GM12892 (cell line): ENCODE data around the gene SLC27A6.

Experiments used
- DNase-seq: peaks from one replicate; pipeline ENCODE4 v3.0.0; 2011; ENCODE audit not compliant: insufficient read length
- FAIRE-seq: peaks from 2 replicates; lab custom pipeline; 2011; peaks lifted over from hg19 to GRCh38; lab: Jason Lieb, UNC
- POLR2A ChIP-seq: IDR thresholded peaks from 2 replicates; pipeline ENCODE4 v1.6.1; 2011; ENCODE audit warnings: low read depth, low read length, control low read depth
- POLR2AphosphoS5 ChIP-seq: IDR thresholded peaks from 2 replicates; pipeline ENCODE4 v1.6.1; 2011; ENCODE audit warnings: low read depth, low read length, control low read depth
- TAF1 ChIP-seq: IDR thresholded peaks from 2 replicates; pipeline ENCODE4 v1.6.1; 2011; ENCODE audit warnings: low read depth, mild to moderate bottlenecking, control low read depth, low read length, borderline replicate concordance

SLC27A6 gene

DNA sequence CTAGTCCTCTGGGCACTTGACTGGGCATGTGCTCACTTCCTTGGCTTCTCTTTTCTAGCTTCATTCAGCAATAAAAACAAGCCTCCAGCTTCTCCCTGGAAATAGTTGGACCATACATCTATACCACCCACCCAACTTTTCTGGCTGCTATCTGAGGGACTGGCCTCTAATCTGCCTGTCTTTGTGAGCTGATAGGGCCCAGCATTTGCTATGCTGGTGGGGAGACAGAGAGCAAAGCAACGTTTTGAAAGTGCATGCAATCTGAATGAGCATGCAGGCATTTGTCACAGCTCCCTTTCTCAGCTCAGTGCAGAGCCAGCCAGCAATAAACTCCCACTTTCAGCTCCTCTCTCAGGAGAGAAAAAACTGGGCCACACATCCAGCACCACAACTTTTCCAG, 78.6 kb downstream of the SLC27A6 start:
- FAIRE-seq (no peak), DNase-seq (no peak)
- TF ChIP-seq POLR2A (no peak), TAF1 (no peak), POLR2AphosphoS5 (no peak)

DNA sequence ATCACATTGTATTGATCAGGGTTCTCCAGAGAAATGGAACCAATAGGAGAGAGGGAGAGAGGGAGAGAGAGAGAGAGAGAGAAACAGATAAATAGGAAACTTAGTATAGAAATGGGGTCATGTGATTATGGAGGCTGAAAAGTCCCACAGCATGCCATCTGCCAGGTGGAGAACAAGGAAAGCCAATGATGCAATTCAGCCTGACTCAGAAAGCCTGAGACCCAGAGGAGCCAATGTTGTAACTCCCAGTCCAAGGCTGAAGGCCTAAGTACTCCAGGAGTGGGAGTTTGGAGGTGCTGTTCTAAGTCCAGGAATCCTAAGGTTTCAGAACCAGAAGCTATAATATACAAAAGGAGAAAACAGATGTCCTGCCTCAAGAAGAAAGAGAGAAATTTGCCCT, 80.9 kb downstream of the SLC27A6 start:
- DNase-seq (no peak), FAIRE-seq (no peak)
- no peak for TF ChIP-seq POLR2A
- TF ChIP-seq POLR2AphosphoS5, result no peak
- TF ChIP-seq TAF1, result no peak

DNA sequence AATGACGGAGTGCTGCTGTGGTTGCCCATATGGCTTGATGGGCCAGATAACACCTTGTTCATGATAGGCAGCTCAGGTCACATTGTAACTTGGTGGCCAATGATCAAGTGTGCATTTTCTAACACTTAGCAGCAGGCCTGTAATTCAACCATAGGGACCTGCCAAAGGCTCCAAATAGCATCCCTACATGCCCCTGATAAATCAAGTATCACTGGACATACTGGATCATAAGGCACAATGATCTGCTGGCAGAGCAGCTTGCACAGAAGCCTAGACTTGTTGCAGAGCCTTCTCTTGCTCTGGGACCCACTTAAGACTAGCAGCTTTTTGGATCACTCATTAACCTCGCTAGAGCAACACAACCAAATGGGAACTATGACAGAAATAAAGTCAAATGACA, 83.2 kb downstream of the SLC27A6 start:
- TF ChIP-seq POLR2A (no peak), POLR2AphosphoS5 (no peak), TAF1 (no peak)
- no peak for FAIRE-seq
- no peak for DNase-seq

DNA sequence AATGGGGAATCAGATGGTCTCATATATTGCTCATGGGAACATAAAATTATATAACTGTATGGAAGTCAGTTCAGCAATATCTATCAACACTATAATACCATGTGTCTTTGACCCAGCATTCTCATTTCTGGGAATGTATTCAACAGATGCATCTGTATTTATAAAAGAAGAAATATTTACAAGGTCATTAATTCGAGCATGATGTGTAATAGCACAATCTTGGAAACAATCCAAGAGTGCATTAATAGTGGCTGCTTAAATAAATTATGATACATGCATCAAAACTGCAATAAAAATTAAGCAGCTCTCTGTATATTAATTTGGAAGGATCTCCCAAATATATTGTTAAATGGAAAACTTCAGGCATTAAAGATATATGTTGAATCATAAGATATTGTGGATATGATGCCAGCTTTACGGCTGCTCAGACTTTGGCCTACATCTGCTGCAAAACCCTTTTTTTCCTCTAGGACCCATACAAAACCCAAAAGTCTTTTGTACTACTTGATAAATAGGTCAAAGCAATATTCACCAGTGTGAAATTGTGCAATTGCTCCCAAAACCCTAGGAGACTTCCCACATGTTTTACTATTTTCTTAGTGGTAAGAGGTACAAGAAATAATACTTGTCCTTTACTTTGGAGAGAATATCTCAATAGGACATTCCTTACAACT, 84.0 kb downstream of the SLC27A6 start:
- FAIRE-seq, result no peak
- no peak for TF ChIP-seq POLR2AphosphoS5
- no peak for TF ChIP-seq TAF1
- no peak for TF ChIP-seq POLR2A
- DNase-seq, result no peak

DNA sequence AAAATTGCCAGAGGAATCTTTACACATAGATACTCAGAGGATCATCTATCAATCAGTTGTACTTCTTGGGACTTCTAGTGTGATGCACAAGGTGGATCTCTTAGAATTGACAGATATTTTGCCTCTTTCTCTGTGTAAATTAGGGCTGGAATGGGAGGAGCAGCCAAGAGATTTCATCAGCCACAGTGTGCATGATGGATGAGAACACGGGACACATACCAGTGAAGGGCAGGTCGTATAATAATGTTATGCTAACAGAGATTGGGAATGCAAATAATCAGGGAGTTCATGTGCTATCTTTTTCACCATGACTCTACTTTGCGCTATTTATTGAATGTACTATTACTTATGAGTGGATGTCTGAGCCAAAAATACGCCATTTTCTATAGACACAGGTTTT, 86.0 kb downstream of the SLC27A6 start:
- DNase-seq (no peak), FAIRE-seq (no peak)
- no peak for TF ChIP-seq POLR2A

DNA sequence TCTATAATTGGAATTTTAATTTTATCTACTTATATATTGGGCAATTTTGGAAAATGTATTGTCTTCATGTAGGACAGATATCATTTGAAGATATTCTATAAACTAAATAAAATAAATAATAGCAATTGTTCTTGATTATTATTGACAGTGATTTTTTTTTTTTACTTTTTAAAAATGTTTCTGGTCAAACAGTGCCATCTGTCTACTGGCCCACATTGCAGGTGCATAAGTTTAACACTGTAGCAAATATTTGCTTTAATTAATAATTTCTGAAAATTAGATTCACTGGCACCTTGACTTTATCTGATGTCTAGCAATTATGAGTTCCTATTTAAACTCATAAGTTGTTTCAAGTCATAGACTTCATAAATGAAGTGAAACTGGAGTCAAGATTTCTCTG, 88.2 kb downstream of the SLC27A6 start:
- TF ChIP-seq POLR2A (no peak), POLR2AphosphoS5 (no peak), TAF1 (no peak)
- DNase-seq (no peak), FAIRE-seq (no peak)

DNA sequence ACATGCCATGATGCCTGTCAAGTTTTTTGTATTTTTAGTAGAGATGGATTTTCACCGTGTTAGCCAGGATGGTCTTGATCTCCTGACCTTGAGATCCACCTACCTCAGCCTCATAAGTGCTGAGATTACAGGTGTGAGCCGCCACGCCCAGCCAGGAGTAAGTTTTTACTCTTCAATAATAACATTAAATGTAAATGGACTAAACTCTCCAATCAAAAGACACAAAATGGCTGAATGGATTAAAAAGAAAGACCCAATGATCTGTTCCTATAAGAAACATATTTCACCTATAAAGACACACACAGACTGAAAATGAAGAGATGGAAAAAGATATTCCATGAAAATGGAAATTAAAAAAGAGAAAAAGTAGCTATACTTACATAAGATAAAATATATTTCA, 92.0 kb downstream of the SLC27A6 start:
- TF ChIP-seq POLR2AphosphoS5, result no peak
- TF ChIP-seq POLR2A, result no peak
- TF ChIP-seq TAF1, result no peak
- FAIRE-seq (no peak), DNase-seq (no peak)

DNA sequence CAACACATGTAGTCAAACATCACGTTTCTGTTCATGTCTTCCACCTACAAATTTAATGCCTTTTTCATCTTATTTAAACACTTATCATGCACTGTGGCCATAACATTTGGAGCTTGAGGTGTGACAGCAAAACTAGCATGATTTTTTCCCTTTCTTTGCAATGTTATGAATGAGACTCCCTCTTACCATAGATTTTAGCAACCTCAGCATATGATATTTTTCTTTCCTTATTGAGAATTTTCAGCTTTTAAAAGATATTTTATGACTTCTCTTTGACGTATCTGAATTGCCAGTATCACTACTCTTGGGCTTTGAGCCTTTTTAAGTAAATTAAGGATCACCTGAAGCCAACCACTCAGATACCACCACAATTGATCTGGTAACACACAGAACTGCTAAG, 96.6 kb downstream of the SLC27A6 start:
- TF ChIP-seq TAF1 (no peak), POLR2AphosphoS5 (no peak), POLR2A (no peak)
- no peak for FAIRE-seq
- DNase-seq, result no peak

DNA sequence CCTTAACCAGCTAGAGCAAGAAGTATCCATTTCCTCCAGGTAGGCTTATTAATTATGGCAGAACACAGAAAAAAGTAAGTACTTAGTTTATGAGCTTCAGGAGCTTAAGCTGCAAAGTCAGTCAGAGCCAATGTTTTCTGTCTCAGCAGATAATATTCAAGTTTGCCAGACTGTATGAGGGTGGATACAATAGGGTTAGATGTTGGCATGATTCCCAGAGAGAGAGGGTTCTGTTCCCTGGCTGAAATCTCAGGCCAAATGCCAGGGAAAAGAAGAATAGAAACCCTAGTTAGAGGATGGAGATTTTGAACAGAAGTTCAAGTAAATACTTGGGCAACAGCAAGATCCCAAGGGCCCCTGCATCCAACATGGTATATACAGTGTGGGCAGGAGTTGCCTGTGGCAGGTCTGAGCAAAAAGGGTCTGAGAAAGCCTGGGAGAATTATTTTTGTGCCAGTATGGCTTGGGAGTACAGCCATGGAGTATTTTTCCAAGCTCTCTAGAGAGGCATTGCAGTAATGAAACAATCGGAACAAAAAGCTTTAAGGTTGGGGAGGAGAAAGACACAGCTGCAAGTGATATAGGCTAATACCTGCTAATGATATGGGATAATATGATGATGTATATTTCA, 98.3 kb downstream of the SLC27A6 start:
- no peak for TF ChIP-seq TAF1
- no peak for TF ChIP-seq POLR2AphosphoS5
- TF ChIP-seq POLR2A, result no peak
- no peak for DNase-seq
- no peak for FAIRE-seq

DNA sequence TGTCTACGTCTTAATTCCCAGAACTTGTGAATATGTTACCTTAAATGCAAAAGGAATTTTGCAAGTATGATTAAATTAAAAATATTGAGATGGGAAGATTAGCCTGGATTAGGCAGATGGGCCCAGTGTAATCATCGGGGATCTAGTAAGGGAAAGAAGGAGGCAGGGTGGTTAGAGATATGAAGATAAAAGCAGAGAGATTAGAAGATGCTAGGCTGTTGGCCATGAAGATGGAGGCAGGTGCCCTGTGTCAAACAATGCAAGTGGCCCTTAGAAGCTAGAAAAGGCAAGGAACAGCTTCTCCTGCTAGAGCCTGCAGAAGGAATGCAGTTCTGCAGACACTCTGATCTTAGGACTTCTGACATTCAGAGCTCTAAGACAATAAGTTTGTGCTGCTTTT, 100.4 kb downstream of the SLC27A6 start:
- TF ChIP-seq POLR2A, result no peak
- TF ChIP-seq TAF1, result no peak
- no peak for TF ChIP-seq POLR2AphosphoS5
- DNase-seq (no peak), FAIRE-seq (no peak)

DNA sequence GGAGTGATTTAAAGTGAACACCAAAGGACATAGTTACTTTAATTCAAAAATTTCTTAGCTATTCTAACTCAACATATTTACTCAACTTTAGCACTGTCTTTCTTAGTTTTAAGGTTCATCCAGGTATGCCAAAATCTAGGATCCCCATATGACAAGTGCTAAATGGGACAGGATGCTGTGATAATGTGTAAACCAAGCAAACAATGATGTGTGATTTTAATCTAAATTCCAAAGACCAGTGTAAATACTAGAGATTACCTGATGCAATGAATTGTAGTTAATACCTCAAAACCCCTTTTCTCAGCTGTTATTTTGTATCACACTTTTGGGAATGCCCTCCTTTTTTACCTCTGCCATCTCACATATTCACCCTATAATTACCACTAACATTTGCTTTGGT, 102.5 kb downstream of the SLC27A6 start:
- DNase-seq (no peak), FAIRE-seq (no peak)
- no peak for TF ChIP-seq POLR2A
- TF ChIP-seq TAF1, result no peak
- no peak for TF ChIP-seq POLR2AphosphoS5

DNA sequence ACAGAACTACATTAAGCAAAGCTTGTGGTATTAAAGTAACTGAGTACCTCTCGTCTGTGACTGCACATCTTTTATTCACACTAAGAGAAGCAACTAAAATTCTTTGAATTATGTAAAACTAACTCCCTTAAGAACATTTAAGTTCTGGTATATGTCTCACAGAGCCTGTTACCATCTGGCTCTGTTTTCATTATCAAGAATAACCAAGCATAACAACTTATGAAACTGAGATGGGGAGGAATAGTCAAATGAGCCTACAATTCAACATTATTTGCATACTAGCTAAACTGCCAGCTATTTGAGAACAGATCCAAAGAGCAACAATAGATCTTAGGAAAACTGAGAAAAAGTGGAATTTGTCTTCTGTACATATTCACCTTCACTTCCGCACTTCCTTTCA, 104.0 kb downstream of the SLC27A6 start:
- FAIRE-seq (no peak), DNase-seq (no peak)
- no peak for TF ChIP-seq TAF1
- TF ChIP-seq POLR2AphosphoS5, result no peak
- TF ChIP-seq POLR2A, result no peak
